GM18873 (cell line): ENCODE data around the gene MARCHF2.

Experiments
- ATAC-seq: cut with Tn5 transposase; IDR thresholded peaks from one replicate; pipeline ENCODE4 v1.9.1; 2021; ENCODE audit warnings: mild to moderate bottlenecking, moderate library complexity, moderate number of reproducible peaks; ENCODE audit not compliant: unreplicated experiment, low FRiP score

MARCHF2 gene

GRCh38 chr19:8386990-8387389 lies 26.1 kb upstream of the MARCHF2 start:
- ATAC-seq: no peak

GRCh38 chr19:8387688-8388611 lies 25.2 kb upstream of the MARCHF2 start:
- ATAC-seq: no peak

- no peak for ATAC-seq
Measured at GRCh38 chr19:8388612-8388958, 24.5 kb upstream of the MARCHF2 start.

- peak; percentile 89 for ATAC-seq
Measured at GRCh38 chr19:8389891-8390616, 23.1 kb upstream of the MARCHF2 start, which contains the start of gene RAB11B. RAB11B (plus strand) TSS chr19:8390360; CDS start chr19:8390417, 57 bp downstream.

- ATAC-seq: peak; percentile 20
Measured at GRCh38 chr19:8390617-8390981, 22.5 kb upstream of the MARCHF2 start.

- ATAC-seq: no peak
Measured at GRCh38 chr19:8391198-8392016, 21.7 kb upstream of the MARCHF2 start.

- ATAC-seq: no peak
Measured at GRCh38 chr19:8392017-8392591, 21.0 kb upstream of the MARCHF2 start.

- no peak for ATAC-seq
Measured at GRCh38 chr19:8393192-8393870, 19.8 kb upstream of the MARCHF2 start.

GRCh38 chr19:8393871-8394250 lies 19.2 kb upstream of the MARCHF2 start:
- no peak for ATAC-seq

- no peak for ATAC-seq
Measured at GRCh38 chr19:8395621-8396082, 17.5 kb upstream of the MARCHF2 start.

- no peak for ATAC-seq
Measured at GRCh38 chr19:8396185-8396562, 16.9 kb upstream of the MARCHF2 start.

- ATAC-seq: no peak
Measured at GRCh38 chr19:8396563-8397203, 16.4 kb upstream of the MARCHF2 start.

GRCh38 chr19:8397271-8397670 lies 15.8 kb upstream of the MARCHF2 start:
- ATAC-seq: no peak

- ATAC-seq: no peak
Measured at GRCh38 chr19:8397746-8398310, 15.3 kb upstream of the MARCHF2 start.

- ATAC-seq: no peak
Measured at GRCh38 chr19:8398311-8398771, 14.8 kb upstream of the MARCHF2 start.

GRCh38 chr19:8399681-8400188 lies 13.4 kb upstream of the MARCHF2 start:
- no peak for ATAC-seq

- ATAC-seq: no peak
Measured at GRCh38 chr19:8401981-8402411, 11.1 kb upstream of the MARCHF2 start.

GRCh38 chr19:8403098-8403819 lies 9.8 kb upstream of the MARCHF2 start:
- ATAC-seq: no peak
